ENCODE measurements around the gene STK25.

- no peak for TF ChIP-seq CTCF (IDR thresholded peaks at IDR 0.05)
- TF ChIP-seq EZH2 (IDR thresholded peaks at IDR 0.05; ENCODE audit: borderline replicate concordance, insufficient read depth, low read depth, low read length, poor library complexity, severe bottlenecking), result no peak
These were observed 23.8 kb upstream of the STK25 start for GRCh38 chr2:241532168-241532567.
